HL-60 (cell line): ENCODE measurements around the gene ARHGEF16.

Experiments used
- GABPA ChIP-seq: IDR thresholded peaks from 2 replicates; pipeline ENCODE4 v1.6.1; 2012; ENCODE audit warnings: low read depth
- POLR2AphosphoS5 ChIP-seq: IDR thresholded peaks from 2 replicates; pipeline ENCODE4 v1.6.1; 2012; ENCODE audit warnings: low read depth
- SPI1 ChIP-seq: IDR thresholded peaks from 2 replicates; pipeline ENCODE4 v1.6.1; 2012; ENCODE audit warnings: low read depth, mild to moderate bottlenecking, borderline replicate concordance
- TF ChIP-seq, protein P1 (sequence below): IDR thresholded peaks from one replicate; pipeline ENCODE4 v1.5.1; 2011; ENCODE audit warnings: low read length, control low read depth, inconsistent platforms; ENCODE audit not compliant: insufficient read depth
- TF ChIP-seq, protein P2 (sequence below): IDR thresholded peaks from 2 replicates; pipeline ENCODE4 v1.6.1; 2012; ENCODE audit warnings: low read depth; ENCODE audit not compliant: insufficient replicate concordance

DNA sequence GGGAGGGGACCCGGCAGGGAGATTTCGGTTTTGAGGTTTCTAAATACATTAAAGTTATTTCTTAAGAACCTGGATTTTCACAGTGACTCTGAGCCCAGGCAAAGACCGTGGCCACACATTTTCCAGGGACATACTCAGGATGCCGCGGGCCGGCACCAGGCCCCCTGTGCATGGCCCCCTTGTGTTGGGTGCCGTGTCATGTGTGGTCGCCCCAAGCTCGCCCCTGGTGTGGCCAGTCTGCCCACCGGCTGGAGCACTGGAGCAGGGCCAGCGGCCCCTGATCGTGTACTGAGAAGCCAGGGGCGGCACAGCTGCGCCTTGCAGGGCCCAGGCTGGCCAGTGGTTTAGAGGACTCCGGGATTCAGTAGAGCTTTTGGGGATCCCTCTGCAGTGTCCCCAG, 26.6 kb downstream of the ARHGEF16 start:
- no peak for TF ChIP-seq POLR2AphosphoS5
- TF ChIP-seq, protein P1, sequence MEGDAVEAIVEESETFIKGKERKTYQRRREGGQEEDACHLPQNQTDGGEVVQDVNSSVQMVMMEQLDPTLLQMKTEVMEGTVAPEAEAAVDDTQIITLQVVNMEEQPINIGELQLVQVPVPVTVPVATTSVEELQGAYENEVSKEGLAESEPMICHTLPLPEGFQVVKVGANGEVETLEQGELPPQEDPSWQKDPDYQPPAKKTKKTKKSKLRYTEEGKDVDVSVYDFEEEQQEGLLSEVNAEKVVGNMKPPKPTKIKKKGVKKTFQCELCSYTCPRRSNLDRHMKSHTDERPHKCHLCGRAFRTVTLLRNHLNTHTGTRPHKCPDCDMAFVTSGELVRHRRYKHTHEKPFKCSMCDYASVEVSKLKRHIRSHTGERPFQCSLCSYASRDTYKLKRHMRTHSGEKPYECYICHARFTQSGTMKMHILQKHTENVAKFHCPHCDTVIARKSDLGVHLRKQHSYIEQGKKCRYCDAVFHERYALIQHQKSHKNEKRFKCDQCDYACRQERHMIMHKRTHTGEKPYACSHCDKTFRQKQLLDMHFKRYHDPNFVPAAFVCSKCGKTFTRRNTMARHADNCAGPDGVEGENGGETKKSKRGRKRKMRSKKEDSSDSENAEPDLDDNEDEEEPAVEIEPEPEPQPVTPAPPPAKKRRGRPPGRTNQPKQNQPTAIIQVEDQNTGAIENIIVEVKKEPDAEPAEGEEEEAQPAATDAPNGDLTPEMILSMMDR, result no peak
- TF ChIP-seq SPI1, result no peak
- TF ChIP-seq, protein P2, sequence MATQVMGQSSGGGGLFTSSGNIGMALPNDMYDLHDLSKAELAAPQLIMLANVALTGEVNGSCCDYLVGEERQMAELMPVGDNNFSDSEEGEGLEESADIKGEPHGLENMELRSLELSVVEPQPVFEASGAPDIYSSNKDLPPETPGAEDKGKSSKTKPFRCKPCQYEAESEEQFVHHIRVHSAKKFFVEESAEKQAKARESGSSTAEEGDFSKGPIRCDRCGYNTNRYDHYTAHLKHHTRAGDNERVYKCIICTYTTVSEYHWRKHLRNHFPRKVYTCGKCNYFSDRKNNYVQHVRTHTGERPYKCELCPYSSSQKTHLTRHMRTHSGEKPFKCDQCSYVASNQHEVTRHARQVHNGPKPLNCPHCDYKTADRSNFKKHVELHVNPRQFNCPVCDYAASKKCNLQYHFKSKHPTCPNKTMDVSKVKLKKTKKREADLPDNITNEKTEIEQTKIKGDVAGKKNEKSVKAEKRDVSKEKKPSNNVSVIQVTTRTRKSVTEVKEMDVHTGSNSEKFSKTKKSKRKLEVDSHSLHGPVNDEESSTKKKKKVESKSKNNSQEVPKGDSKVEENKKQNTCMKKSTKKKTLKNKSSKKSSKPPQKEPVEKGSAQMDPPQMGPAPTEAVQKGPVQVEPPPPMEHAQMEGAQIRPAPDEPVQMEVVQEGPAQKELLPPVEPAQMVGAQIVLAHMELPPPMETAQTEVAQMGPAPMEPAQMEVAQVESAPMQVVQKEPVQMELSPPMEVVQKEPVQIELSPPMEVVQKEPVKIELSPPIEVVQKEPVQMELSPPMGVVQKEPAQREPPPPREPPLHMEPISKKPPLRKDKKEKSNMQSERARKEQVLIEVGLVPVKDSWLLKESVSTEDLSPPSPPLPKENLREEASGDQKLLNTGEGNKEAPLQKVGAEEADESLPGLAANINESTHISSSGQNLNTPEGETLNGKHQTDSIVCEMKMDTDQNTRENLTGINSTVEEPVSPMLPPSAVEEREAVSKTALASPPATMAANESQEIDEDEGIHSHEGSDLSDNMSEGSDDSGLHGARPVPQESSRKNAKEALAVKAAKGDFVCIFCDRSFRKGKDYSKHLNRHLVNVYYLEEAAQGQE, result no peak
- TF ChIP-seq GABPA, result no peak
